ENCODE results near the gene EWSR1.

EWSR1 gene

DNA sequence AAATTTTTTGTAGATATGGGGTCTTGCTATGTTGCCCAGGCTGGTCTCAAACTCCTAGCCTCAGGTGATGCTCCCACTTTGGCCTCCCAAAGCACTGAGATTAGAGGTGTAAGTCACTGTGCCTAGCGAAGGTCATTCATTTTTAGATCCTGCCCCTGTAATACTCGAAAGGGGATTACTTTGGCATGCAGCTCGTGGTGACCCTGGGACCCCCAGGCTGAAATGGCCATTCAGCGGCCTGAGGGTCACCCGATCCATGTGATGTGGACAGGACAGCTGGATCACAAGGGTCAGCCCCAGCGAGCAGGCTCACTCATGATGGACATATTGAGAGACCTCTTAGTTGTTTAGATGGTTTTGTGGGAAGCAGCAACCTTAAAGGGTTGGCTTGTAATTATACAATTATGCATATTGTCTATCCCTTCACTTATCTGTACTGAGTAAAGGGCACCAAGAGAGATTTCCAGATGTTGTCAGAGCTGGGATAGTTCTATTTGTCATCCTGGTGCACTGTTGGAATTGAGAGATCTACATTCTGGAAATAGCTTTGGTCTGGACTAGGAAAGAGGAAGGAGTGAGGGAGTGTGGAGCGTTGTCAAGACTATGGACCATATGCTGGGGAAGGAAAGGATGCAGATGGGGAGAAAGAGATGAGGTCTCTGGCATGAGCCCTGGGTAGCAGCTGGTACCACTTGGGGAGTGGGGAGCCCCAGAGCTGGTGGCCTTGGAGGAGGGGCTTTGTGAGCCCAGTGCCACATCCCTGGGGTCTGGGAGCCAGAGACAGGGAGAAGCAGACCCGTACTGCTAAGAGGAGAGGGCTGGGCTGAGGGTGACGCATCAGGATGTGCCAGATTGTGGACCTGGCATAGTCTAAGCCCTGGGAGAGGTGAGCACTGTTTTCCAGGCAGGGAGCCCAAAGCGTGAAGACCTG is 15.8 kb upstream of the EWSR1 start:
- no peak for DNase-seq

DNA sequence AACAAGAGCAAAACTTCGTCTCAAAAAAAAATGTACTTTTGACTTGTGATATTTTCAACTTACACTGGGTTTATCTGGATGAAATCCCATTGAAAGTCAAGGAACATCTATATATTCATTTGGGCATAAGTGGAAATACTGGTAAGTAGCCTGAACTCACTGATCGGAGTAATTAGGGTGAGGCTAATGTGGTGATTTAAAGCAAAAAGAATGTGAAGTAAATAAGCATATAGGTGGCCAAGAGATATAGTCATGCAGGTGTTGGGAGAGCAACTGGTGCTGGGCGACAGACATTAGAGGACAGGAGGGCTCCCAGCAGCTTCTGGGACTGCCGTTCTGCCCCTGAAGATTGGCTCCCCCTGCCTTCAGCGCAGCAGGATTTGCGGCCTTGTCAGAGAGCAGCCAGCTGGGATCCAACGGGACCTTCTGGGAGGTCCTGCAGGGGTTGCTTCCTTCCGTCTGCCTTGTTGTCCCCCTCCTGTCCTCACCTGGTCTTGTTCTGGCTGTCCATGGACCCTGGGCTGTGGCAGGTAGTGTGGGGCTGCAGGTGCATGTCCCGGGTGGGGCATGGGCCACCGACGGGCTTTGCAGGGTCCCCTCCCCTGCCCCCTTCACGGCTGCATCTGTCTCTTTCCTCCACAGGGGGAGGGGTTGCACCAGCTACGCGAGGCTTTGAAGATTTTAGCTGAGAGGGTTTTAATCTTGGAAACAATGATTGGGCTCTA is 14.3 kb upstream of the EWSR1 start:
- no peak for DNase-seq

DNA sequence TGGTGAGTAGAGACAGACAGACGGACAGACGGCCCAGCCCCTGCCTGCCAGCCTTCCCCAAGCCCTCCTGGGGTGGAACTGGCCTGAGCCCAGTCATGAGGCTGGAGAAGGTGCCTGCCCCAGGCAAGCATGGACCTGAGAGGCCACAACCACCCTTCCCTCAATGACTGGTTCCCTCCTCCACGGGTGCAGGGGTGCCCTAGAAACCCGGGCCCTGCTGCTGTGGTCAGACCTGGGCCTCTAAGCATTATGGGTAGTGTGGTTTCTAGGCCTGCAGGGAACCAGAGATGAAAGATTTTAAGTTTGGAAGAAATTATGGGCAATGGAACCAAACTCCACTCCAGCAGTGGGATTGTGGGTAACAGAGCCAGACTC is 13.8 kb upstream of the EWSR1 start:
- DNase-seq: no peak

DNA sequence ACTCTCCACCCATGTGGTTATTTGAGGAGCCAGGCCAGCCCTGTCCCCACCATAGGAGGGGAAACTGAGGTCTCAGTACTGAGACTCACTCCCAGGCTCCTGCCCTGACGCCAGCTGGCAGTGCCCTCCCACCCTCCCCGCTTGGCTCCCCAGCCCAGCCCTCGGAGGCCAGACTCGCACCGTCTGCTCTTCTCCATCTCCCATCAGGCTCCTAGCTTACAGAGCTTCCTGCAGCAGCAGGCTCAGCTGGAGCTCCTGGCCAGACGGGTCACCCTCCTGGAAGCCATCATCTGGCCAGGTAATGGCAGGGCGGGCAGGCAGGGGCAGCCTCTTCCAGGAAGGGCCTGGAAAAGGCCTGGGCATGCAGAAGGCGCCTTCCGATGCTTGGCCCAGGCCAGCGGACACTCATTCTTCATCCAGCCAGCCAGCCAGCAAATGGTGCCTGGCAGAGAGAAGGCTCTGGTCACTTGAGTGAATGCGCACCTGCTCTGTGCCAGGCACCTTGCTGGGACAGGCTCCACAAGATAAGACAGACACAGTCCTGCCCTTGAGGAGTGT is 12.9 kb upstream of the EWSR1 start:
- no peak for DNase-seq

DNA sequence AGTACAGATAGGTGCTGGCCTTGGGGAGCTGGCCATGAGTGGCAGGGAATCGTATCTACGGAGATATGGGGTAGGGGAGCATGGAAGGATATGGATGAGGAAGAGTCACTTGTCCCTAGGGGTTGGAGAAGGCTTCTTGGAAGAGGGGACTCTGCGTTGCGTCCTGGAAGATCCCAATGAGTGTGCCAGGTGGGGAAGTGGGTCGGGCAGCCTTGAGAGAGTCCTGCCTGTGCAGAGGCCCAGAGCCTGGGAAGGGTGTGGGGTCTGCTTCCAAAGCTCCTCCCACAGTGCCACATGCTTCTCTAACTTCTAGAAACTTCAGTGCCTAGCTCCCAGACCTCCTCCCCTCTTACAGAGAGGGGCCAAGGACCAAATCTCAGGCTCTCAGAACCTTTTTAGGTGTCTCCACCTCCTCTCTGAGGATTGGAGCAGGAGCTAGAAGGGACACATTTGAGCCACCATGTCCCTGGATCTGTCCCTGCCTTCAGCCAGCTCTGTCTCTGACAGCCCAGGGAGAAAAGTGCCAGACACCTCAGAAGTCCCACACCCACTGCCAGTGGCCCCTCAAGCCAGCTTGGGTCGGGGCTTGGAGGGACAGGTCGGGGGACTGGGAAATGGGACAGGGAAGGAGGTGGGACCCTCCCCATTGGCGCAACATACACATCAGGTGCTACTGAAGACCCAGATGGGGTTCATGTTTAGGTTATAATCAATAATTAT is 11.3 kb upstream of the EWSR1 start:
- no peak for DNase-seq

DNA sequence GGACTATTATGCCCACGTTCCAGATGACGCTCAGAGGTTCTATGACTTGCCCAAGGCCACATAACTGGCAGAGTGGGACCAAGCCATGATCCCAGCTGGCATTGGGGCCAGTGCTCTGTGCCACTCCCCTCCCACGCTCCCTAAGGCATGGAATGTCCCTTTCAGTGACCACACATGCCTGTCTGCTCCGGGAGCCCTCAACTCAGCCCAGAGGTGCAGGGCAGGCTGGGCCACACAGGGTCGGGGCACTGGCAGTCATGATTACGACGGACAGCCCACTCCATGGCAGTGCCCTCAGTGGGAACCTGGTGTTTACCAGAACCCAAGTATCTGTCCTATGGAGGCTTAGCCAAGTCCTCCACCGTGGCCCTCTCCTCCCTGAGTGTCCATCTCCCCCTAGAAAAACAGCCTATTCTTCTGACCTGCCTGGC is 10.3 kb upstream of the EWSR1 start:
- no peak for DNase-seq

DNA sequence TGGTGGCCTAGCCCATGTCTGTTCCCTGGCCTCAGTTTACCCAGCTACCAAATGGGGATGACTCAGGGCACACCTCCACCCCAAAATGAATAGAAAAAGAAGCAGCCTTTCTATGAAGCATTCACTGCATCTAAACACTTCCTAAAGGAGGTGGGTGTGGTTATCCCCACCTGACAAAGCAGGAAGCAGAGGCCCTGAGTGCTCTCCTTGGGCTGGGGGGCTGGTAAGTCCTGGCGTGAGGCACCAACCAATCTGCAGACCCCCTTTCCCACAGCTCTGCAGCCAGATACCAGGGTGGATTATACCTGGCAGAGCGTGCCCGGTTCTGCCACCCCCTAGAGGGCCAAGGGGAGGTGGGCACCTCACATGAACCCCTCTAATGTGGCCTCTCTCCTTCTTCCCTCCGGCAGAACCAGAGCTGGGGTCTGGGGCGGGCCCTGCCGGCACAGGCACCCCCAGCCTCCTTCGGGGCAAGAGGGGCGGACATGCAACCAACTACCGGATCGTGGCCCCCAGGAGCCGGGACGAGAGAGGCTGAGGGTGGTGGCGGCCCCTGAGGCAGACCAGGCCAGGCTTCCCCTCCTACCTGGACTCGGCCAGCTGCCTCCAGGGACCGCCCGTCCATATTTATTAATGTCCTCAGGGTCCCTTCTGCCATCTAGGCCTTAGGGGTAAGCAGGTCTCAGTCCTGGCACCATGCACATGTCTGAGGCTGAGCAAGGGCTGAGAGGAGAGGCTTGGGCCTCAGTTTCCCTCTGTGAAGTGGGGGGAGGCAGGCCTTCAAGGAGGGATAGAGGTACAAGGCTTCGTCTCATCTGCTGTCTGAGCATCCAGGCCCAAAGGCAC is 9.4 kb upstream of the EWSR1 start:
- no peak for DNase-seq

DNA sequence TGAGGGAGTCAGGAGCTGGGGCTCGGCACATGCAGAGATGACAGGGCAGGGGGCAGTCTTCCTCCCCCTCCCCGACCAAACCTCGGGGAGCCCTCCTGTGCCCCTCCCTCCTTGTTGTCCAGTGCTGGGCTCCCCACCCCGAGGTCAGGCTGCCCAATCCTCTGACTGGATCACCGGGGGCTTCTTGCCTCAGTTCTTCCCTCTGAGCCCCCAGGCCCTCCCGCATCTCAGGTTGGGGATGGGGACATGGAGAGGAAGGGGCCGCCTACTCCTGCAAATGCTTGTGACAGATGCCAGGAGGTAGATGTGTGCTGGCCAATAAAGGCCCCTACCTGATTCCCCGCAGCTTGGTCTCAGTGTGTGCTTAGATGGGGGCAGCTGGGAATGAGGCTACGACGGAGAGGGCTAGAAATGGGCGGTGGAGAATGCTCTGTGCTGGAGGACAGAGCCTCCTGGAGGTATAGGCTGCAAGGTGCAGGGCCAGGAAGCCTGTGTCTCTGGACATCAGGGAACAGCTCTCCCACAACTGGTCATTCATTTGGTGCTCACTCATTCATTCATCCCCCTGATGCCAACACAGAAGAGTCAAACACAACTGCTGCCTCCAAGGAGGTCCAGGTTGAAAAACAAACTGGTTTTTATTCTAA is 8.7 kb upstream of the EWSR1 start:
- DNase-seq: no peak

DNA sequence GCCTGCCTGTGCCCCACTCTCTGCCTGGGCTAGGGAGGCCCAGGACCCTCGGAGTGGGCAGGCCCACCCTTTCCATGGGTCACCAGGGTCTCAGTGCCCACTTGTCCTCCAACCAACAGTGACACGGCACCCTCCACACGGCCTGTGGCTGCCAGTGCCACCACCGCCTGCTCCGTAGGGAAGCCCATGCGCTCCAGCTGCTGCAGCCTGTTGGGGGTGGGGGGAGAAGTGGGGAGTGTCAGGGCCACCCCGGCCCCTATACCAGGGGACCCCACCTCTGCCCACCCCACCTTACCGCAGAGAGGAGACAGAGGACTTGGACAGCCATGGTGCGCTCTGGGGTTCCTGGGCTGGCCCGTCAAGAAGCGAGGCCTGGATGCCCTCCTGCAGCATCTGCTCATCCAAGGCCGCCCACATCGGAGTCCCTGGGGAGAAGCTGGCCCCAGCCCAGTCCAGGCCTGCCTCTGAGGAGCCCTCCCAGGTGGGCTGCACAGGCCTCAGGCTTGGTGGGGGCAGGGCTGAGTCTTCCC is 8.0 kb upstream of the EWSR1 start:
- DNase-seq: peak; percentile 33

DNA sequence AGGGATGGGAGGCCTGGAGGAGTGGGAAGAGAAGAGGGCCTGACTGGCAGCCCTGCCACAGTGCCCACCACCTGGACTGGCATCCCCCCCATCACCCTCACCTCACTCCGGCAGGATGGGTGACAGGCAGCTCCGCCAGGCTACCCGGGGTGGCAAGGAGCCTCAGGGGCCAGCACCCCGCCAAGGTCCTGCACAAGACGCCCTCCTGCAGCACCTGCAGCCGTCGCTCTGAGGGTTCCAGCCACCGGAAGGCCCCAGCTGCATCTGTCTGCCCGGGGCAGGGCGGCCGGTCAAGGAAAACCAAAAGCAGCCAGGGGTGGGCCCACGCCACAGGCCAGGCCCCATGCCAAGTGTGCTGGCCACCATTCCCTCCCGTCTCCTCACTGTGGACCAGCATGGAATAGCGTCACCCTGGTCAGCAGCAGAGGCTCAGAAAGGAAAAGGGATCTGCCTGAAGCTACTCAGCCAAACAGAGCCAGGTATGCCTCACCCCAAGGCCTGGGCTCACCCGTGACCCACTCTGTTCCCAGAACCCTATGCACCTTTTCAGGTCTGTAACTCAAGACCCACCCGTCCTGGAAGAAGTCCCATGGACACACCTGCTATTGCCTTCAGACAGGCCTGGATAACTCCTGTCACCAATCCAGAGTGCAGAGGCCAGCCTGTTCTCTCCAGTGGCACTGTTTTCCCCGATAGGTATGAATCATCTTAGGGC is 7.3 kb upstream of the EWSR1 start:
- DNase-seq: peak; percentile 37

DNA sequence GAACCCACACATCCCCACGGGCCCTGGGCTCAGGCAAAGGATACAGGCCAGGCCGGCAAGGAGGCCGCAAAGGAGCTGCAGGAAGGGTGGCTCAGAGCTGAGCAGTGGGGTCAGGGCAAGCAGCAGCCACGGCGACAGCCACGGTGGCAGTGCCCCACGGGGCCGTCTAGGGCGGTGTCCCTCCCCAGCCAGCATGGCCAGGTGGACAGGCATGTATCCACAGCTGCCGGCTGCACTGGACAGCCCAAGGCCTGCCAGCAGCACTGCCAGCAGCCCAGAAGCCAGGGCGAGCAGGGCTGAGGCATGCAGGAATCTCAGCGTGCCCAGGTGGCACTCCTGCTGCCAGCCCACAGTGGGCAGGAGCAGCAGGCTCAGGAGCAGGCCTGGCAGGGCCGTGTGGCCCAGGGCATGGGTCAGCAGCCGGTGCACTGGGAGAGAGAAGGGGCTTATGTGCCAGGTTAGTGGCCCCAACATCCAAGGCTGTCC is 4.2 kb upstream of the EWSR1 start:
- no peak for DNase-seq

DNA sequence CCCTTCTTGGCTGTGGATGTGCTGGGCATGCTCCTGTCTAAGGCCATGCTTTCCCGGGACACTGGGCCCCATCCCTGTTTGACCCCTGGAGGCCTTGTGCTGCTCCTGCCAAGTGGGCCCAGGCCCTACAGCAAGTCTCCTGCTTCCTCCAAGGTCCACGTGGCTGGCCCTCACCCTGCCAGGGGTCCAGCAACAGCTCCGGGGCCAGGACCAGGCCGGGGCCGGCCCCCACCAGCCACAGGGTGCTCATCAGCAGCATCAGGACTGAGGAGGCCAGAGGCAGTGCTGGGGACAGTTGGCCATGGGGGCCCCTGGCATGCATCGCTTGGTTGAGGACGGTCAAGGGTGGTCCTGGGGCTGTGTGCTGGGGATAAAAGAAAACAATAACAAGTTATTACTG is 2.8 kb upstream of the EWSR1 start:
- no peak for DNase-seq

DNA sequence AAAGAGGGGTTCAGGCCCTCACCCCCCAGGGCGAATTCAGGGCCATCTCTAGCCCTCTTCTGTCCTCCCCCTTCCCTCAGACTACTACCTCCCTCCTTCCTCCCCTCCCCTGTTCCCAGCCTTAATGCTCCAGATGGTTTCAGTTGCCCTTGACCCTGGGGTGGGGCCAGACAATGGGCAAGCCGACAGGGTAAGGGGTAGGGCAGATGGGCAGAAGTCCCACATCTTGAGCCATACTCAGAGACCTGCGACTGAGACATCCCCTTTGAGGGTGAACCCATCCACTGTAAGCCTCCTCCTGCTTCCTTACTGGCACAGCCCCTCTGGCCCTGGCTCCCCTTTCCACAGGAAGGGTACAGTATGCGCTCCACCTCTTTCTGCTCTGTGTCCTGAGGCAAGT is 2.1 kb upstream of the EWSR1 start:
- no peak for DNase-seq

DNA sequence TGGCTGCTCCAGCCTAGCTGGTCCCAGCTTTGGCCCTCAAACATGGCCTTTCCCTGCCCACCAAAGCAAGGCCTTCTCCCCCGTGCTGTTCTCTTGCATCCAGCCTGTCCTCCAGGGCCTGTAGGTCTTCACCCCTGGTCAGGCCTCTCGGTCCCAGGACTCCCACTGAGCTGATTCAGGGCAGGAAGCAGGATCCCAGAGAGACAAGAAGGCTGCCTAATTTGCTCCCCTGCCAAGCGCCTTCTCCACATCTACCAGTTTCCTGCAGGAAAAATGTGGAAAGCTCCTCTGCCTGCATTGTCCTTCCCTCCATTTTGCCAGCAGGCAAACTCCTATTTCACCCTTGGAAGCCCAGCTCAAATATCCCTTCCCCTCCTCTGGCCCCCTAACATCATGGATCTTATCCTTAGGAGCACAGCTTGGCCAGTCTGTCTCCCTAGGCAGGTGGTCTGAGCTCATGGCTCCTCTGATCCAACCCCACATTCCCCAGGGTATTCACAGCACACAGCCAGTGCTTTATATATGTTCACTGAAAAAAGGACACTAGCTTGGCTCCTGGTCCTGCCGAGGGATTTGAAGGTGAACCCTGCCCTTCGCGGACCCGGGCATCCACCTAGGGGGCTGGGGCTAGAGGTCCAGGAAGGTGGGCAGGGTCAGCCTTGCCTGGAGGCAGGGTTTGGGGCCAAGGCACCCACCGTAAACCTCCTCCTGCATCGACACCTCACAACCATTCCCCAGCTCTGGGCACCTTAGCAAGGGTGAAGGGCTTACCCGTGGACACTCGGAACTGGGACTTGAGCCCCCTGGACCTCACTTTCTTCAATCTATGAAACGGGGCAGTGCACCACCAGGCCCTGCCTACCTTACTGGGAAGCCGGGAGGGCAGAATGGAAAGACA is 1.3 kb upstream of the EWSR1 start:
- DNase-seq: no peak

DNA sequence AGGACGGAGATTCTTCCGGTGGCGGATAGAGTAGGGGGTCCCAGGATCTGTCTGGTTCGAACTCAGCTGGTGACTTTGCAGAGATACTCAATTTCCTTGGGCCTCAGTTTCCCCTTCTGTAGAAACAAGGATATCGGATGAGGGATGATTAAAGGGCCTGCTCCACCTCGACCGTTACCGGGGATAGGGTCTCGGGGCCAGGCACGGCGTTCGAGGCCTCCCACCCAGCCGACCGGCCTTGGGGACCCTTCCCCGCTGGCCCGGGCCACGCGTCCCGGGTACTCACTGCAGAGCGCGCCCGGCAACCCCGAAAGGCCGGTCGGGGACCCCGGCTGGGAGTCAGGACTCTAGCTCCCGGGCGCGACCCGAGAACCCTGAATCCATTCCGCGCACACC is 608 bp upstream of the EWSR1 start:
- no peak for DNase-seq

DNA sequence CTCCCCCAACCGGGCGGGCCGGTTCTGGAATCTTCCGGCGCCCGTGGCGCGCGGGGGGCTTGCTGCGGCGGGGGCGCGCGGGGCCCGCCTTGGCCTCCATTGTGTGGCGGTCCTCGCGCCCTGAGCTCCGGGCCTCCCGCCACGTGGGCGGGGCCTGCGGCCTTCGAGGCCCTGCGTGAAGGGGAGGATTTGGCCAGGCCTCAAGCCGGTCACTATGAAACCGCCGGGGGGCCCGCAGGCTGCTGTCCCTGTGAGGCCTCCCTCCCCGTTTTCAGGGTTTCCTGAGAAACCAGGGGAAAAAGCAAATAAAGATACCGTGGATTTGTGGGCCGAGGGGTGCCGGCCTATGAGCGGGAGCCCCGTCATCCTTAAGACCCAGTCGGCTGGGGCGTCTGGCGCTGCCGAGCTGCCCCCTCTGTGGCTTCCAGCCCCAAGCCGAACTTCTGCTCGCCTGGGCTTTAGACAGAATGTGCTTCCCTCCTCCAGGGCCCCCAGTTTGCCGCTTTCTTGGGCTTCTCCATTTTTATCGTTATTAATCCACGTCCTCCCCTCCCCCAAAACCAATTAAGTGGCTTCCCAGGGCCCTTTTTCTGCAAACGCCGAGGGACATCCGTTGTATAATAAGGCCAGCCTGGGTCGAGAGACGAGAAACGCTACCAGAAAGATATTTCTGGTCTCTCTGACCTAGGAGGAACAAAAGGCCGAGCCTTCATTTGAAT is 602 bp downstream of the EWSR1 start:
- DNase-seq: peak; percentile 87

DNA sequence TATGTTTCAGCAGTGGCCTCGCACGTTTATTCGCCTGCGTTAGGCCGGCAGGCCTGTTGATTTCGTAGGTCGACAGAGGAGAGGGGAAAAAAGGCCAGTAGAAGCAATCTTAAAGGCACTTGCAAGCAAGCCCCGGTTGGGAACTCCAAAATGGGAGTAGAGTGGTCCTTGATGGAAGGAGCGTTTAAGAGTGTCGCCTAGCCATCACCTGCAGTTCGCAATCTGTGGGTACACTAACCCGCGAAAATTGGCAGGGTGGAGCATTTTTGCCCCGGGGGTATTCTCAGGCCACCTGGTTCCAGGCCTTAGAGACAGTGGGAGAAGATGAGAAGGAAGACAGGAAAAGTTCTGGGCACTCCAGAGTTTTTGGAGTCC is 1.1 kb downstream of the EWSR1 start:
- no peak for DNase-seq

DNA sequence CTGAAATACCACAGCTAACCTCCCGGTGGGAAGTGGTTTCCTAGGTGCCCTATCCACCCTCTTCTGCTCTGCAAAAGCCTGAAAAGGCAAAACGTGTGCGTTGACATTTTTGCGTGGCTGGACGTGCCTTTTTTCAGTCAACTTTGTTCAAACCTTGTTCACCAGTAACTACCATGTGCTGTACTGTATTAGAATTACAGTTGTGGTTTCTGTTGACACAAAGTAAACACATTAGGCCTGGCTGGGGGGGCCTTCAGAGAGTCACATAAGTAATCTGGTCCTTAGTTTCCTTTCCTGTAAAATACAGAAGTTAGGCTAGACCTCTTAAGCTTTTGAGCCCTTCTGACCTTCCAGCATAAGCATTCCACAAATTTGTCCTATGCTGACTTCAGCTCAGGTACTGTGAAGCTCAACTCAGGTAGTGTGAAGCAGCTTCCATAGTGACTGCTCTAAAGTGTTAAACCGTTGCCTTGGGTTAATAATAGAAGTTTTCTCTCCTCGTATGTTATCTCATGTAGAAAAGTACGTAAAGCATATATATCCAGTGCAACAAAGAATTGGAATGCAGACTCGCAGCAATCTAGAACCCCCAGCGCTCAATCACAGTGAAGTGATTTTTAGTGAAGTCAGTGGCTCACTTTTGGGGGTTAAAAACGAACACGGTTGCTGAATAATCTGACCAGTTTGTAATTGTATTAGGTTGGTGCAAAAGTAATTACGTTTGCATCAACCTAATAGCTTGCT is 1.8 kb downstream of the EWSR1 start:
- no peak for DNase-seq
